ENCODE measurements around the gene MAIP1.

DNA sequence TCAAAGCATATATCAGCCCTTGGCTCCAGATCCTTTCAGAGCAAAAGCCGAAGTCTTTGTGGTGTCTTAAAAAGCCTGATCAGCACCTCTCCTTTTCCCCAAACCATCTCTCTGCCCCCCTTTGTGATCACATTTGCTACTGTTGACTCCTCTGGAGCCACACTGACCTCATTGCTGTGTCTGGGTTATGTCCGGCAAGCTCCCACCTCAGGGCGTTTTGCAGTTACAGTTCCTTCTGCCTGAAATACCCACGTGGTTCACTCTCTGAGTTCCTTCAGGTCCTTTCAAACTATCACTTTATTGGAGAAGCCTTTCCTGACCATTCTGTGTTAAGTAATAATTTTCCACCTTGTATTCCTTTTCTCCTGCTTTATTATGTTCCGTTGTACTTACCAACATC, 32.5 kb upstream of the MAIP1 start:
- no peak for TF ChIP-seq POLR2A (IDR thresholded peaks at IDR 0.05; ENCODE audit: low read length)
- TF ChIP-seq, protein P1, sequence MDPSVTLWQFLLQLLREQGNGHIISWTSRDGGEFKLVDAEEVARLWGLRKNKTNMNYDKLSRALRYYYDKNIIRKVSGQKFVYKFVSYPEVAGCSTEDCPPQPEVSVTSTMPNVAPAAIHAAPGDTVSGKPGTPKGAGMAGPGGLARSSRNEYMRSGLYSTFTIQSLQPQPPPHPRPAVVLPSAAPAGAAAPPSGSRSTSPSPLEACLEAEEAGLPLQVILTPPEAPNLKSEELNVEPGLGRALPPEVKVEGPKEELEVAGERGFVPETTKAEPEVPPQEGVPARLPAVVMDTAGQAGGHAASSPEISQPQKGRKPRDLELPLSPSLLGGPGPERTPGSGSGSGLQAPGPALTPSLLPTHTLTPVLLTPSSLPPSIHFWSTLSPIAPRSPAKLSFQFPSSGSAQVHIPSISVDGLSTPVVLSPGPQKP (IDR thresholded peaks at IDR 0.05; ENCODE audit: low read depth, low read length), result no peak
- no peak for TF ChIP-seq EP300 (IDR thresholded peaks at IDR 0.05)
- TF ChIP-seq, protein P2, sequence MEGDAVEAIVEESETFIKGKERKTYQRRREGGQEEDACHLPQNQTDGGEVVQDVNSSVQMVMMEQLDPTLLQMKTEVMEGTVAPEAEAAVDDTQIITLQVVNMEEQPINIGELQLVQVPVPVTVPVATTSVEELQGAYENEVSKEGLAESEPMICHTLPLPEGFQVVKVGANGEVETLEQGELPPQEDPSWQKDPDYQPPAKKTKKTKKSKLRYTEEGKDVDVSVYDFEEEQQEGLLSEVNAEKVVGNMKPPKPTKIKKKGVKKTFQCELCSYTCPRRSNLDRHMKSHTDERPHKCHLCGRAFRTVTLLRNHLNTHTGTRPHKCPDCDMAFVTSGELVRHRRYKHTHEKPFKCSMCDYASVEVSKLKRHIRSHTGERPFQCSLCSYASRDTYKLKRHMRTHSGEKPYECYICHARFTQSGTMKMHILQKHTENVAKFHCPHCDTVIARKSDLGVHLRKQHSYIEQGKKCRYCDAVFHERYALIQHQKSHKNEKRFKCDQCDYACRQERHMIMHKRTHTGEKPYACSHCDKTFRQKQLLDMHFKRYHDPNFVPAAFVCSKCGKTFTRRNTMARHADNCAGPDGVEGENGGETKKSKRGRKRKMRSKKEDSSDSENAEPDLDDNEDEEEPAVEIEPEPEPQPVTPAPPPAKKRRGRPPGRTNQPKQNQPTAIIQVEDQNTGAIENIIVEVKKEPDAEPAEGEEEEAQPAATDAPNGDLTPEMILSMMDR (IDR thresholded peaks at IDR 0.05), result no peak

Data from A549 (cell line).